T-cell (primary cell): ENCODE measurements around the gene GUCA2B. TPM values are rescaled to one million over a fixed set of nuclear protein-coding genes. Genes with fewer than 3 reads are reported as not detected.

Source experiments
- ATAC-seq, 4 experiments: fragments of 200-7000 bp in 3 of 4; fragments of 150-1000 bp in 1 of 4; cut with Tn5 transposase; replicated peaks in 1 of 4; 1 replicate in 3 of 4; 2 replicates in 1 of 4; pipeline ENCODE4 v1.10.0; 2021; ENCODE audit warnings: moderate library complexity in 3 of 4, mild to moderate bottlenecking in 2 of 4, moderate number of reproducible peaks in 1 of 4
- CTCF ChIA-PET, 2 donors: fragments of 300-600 bp; sonication (Branson Sonifier 250); formaldehyde crosslinking; loops; one replicate each; lab custom pipeline; 2022; ENCODE audit warnings: antibody characterized with exemption in 2 of 2; lab: Charles Lee
- POLR2A ChIA-PET, 2 donors: fragments of 300-600 bp; sonication (Branson Sonifier 250); formaldehyde crosslinking; loops; one replicate each; lab custom pipeline; 2022; ENCODE audit warnings: antibody characterized with exemption in 2 of 2; lab: Charles Lee
- DNase-seq, 35 experiments: peaks; one replicate each; pipeline versions ENCODE4 v3.0.0 to v3.0.0-alpha.2; 2013 to 2023
- H3K27ac ChIP-seq: one replicate; pipeline ENCODE4 v1.5.1; 2013; ENCODE audit warnings: low read length
- H3K27me3 ChIP-seq, 2 experiments: replicated peaks in 1 of 2; 1 replicate in 1 of 2; 2 replicates in 1 of 2; pipeline versions ENCODE4 v1.6.1 to v1.7.0; 2013; ENCODE audit warnings: low read length in 1 of 2, mixed read lengths in 1 of 2; ENCODE audit not compliant: control insufficient read depth in 2 of 2, insufficient read depth in 2 of 2; ENCODE audit errors: extremely low read depth in 1 of 2
- H3K36me3 ChIP-seq, 2 donors: 1 replicate in 1 of 2; 2 replicates in 1 of 2; pipeline versions ENCODE4 v1.6.1 to v1.7.0; 2013; ENCODE audit warnings: low read length in 1 of 2; ENCODE audit not compliant: control insufficient read depth in 2 of 2, insufficient read depth in 1 of 2; ENCODE audit errors: extremely low read depth in 1 of 2
- H3K4me1 ChIP-seq, 2 experiments: 1 replicate in 1 of 2; 2 replicates in 1 of 2; pipeline versions ENCODE4 v1.6.1 to v1.7.0; 2013; ENCODE audit warnings: low read length in 2 of 2, mixed read lengths in 1 of 2; ENCODE audit not compliant: insufficient read depth in 2 of 2, control insufficient read depth in 1 of 2; ENCODE audit errors: extremely low read depth in 1 of 2
- H3K4me3 ChIP-seq, 2 donors: 1 replicate in 1 of 2; 2 replicates in 1 of 2; pipeline versions ENCODE4 v1.5.1 to v1.7.0; 2013; ENCODE audit warnings: mild to moderate bottlenecking in 2 of 2, low read length in 1 of 2, moderate library complexity in 1 of 2; ENCODE audit not compliant: control insufficient read depth in 1 of 2; ENCODE audit errors: extremely low read depth in 1 of 2
- H3K9me3 ChIP-seq: 2 replicates; pipeline ENCODE4 v1.7.0; 2013
- H3K27ac Mint-ChIP-seq, 2 donors: one replicate each; pipeline ENCODE4 v1.8.0; 2020 to 2021; ENCODE audit warnings: mild to moderate bottlenecking in 2 of 2, mixed read lengths in 2 of 2
- H3K27me3 Mint-ChIP-seq, 2 donors: one replicate each; pipeline ENCODE4 v1.8.0; 2021 to 2022; ENCODE audit warnings: mixed read lengths in 2 of 2
- H3K36me3 Mint-ChIP-seq: one replicate; pipeline ENCODE4 v1.8.0; 2021; ENCODE audit warnings: mixed read lengths
- H3K4me1 Mint-ChIP-seq, 3 donors: one replicate each; pipeline ENCODE4 v1.8.0; 2020 to 2022; ENCODE audit warnings: mixed read lengths in 3 of 3, mild to moderate bottlenecking in 1 of 3
- H3K4me3 Mint-ChIP-seq, 3 donors: one replicate each; pipeline ENCODE4 v1.8.0; 2020 to 2022; ENCODE audit warnings: mild to moderate bottlenecking in 3 of 3, mixed read lengths in 3 of 3, moderate library complexity in 3 of 3
- H3K9me3 Mint-ChIP-seq, 3 donors: one replicate each; pipeline ENCODE4 v1.8.0; 2020 to 2022; ENCODE audit warnings: mixed read lengths in 3 of 3
- WGBS: methylation state at CpG from one replicate; pipeline ENCODE4 v1.1.5; 2013; ENCODE audit warnings: missing lambda C conversion rate; ENCODE audit not compliant: insufficient coverage; 5-methylcytosine and 5-hydroxymethylcytosine counted together
- total RNA-seq, 35 experiments: library from RNA in 6 of 35; stranded (reverse) in 6 of 35; fragments of 120-200 nt in 1 of 35; gene quantifications; one replicate each; pipeline versions ENCODE4 v1.2.1 to v1.2.4 and lab custom pipeline; 2013 to 2026

The GUCA2B gene
- total RNA-seq, 5 donors from 2014 or later (not counting 1 experiment from before 2014, with no cell fraction given) = not detected

- Mint-ChIP-seq H3K4me3 (no peak overlapping the region), H3K27me3 (peaks cover 5 to 26% of the 10 kb centered on the region in 2 donors), H3K9me3 (no peaks in the 10 kb centered on the region), H3K4me1 (peaks cover 6 to 8% (median 6%) of the 10 kb centered on the region in 3 donors), H3K36me3 (no peaks in the 10 kb centered on the region), H3K27ac (no peak overlapping the region)
- Histone ChIP-seq H3K4me3 (no peak overlapping the region), H3K9me3 (no peaks in the 10 kb centered on the region), H3K27me3 (peaks cover 0 to 34% of the 10 kb centered on the region in 2 experiments), H3K36me3 (no peaks in the 10 kb centered on the region), H3K27ac (no peak overlapping the region), H3K4me1 (no peaks in the 10 kb centered on the region)
- DNase-seq (no peak), ATAC-seq (no peak)
- CTCF ChIA-PET = no interaction called here
- POLR2A ChIA-PET = no interaction called here
- WGBS = 79% methylated on average over 11 of the region's 12 CpGs
These were observed 8.4 kb upstream of the GUCA2B start for GRCh38 chr1:42144711-42145388.

- Mint-ChIP-seq H3K27ac (no peak overlapping the region), H3K27me3 (peaks cover 10 to 29% of the 10 kb centered on the region in 2 donors), H3K36me3 (no peaks in the 10 kb centered on the region), H3K9me3 (no peaks in the 10 kb centered on the region), H3K4me1 (peaks cover 6 to 8% (median 6%) of the 10 kb centered on the region in 3 donors), H3K4me3 (no peak overlapping the region)
- Histone ChIP-seq H3K9me3 (no peaks in the 10 kb centered on the region), H3K36me3 (no peaks in the 10 kb centered on the region), H3K4me3 (no peak overlapping the region), H3K4me1 (no peaks in the 10 kb centered on the region), H3K27me3 (peaks cover 0 to 35% of the 10 kb centered on the region in 2 experiments), H3K27ac (no peak overlapping the region)
- POLR2A ChIA-PET = no interaction called here
- 32% methylated on average over 7 of the region's 8 CpGs for WGBS
- no peak for DNase-seq
- CTCF ChIA-PET = no interaction called here
- ATAC-seq = no peak
These were observed 7.9 kb upstream of the GUCA2B start for GRCh38 chr1:42145389-42145716.

GRCh38 chr1:42145764-42146625 is 7.2 kb upstream of the GUCA2B start:
- no peaks in the 10 kb centered on the region for H3K9me3 Mint-ChIP-seq
- WGBS = 64% methylated on average over 37 of the region's 41 CpGs
- ATAC-seq = no peak
- H3K4me1 ChIP-seq = no peaks in the 10 kb centered on the region
- H3K36me3 Mint-ChIP-seq = no peaks in the 10 kb centered on the region
- CTCF ChIA-PET = no interaction called here
- peaks cover 6 to 8% (median 6%) of the 10 kb centered on the region in 3 donors for H3K4me1 Mint-ChIP-seq
- no peak overlapping the region for H3K4me3 ChIP-seq
- peaks cover 0 to 38% of the 10 kb centered on the region in 2 experiments for H3K27me3 ChIP-seq
- no peak overlapping the region for H3K27ac Mint-ChIP-seq
- H3K27ac ChIP-seq = no peak overlapping the region
- POLR2A ChIA-PET = no interaction called here
- H3K36me3 ChIP-seq = no peaks in the 10 kb centered on the region
- DNase-seq = no peak
- H3K4me3 Mint-ChIP-seq = no peak overlapping the region
- H3K9me3 ChIP-seq = no peaks in the 10 kb centered on the region
- H3K27me3 Mint-ChIP-seq = peaks cover 12 to 28% of the 10 kb centered on the region in 2 donors

GRCh38 chr1:42146626-42147320 is 6.4 kb upstream of the GUCA2B start:
- no peak overlapping the region for H3K27ac ChIP-seq
- WGBS = 24% methylated on average over 11 of the region's 19 CpGs
- peaks cover 0 to 38% of the 10 kb centered on the region in 2 experiments for H3K27me3 ChIP-seq
- ATAC-seq (peak; percentile 61 to 67 (median 62)), DNase-seq (peak; percentile 25 to 73 (median 59))
- H3K4me1 ChIP-seq = no peaks in the 10 kb centered on the region
- Mint-ChIP-seq H3K4me3 (no peak overlapping the region), H3K27me3 (peaks cover 12 to 29% of the 10 kb centered on the region in 2 donors), H3K4me1 (peaks cover 6 to 8% (median 6%) of the 10 kb centered on the region in 3 donors), H3K9me3 (no peaks in the 10 kb centered on the region), H3K27ac (no peak overlapping the region), H3K36me3 (no peaks in the 10 kb centered on the region)
- POLR2A ChIA-PET = interaction anchor here in 1 of 2 donors (0.6 kb wide), 1 partner anchor 25 kb away, joined by 7 read pairs; no protein-coding TSS in a partner anchor
- CTCF ChIA-PET = no interaction called here
- H3K9me3 ChIP-seq = no peaks in the 10 kb centered on the region
- no peak overlapping the region for H3K4me3 ChIP-seq
- H3K36me3 ChIP-seq = no peaks in the 10 kb centered on the region

- peaks cover 6 to 28% of the 10 kb centered on the region in 2 donors for H3K27me3 Mint-ChIP-seq
- no peak overlapping the region for H3K4me3 ChIP-seq
- POLR2A ChIA-PET = no interaction called here
- peaks cover 0 to 33% of the 10 kb centered on the region in 2 experiments for H3K27me3 ChIP-seq
- H3K36me3 Mint-ChIP-seq = no peaks in the 10 kb centered on the region
- H3K9me3 Mint-ChIP-seq = no peaks in the 10 kb centered on the region
- H3K4me1 ChIP-seq = no peaks in the 10 kb centered on the region
- H3K4me3 Mint-ChIP-seq = no peak overlapping the region
- H3K36me3 ChIP-seq = no peaks in the 10 kb centered on the region
- H3K4me1 Mint-ChIP-seq = peaks cover 5% of the 10 kb centered on the region in 3 donors
- WGBS = no CpG with 5 or more reads among the region's 1 CpG
- no peak overlapping the region for H3K27ac ChIP-seq
- CTCF ChIA-PET = interaction anchor here in 1 of 2 donors (0.6 kb wide), 1 partner anchor 580 kb away, joined by 3 read pairs; no protein-coding TSS in a partner anchor
- no peak overlapping the region for H3K27ac Mint-ChIP-seq
- ATAC-seq = no peak
- DNase-seq = no peak
- no peaks in the 10 kb centered on the region for H3K9me3 ChIP-seq
These were observed 5.0 kb upstream of the GUCA2B start for GRCh38 chr1:42148166-42148565.

- no peak overlapping the region for H3K27ac Mint-ChIP-seq
- no peaks in the 10 kb centered on the region for H3K4me1 ChIP-seq
- H3K4me3 Mint-ChIP-seq = no peak overlapping the region
- CTCF ChIA-PET = interaction anchor here in 1 of 2 donors (0.5 kb wide), 1 partner anchor 92 kb away, joined by 5 read pairs; no protein-coding TSS in a partner anchor
- DNase-seq (no peak), ATAC-seq (no peak)
- no peak overlapping the region for H3K4me3 ChIP-seq
- no peaks in the 10 kb centered on the region for H3K4me1 Mint-ChIP-seq
- H3K36me3 ChIP-seq = no peaks in the 10 kb centered on the region
- H3K27me3 ChIP-seq = peaks cover 0 to 30% of the 10 kb centered on the region in 2 experiments
- no peak overlapping the region for H3K27ac ChIP-seq
- POLR2A ChIA-PET = no interaction called here
- no peaks in the 10 kb centered on the region for H3K36me3 Mint-ChIP-seq
- H3K9me3 Mint-ChIP-seq = no peaks in the 10 kb centered on the region
- no peaks in the 10 kb centered on the region for H3K9me3 ChIP-seq
- H3K27me3 Mint-ChIP-seq = peaks cover 6 to 18% of the 10 kb centered on the region in 2 donors
- 100% methylated on average over 4 of the region's 5 CpGs for whole genome bisulfite sequencing
These were observed 2.6 kb upstream of the GUCA2B start for GRCh38 chr1:42150651-42151050.
